GM19043 (cell line): ENCODE results near the gene CPED1.
A peak's percentile ranks its signal among the peaks of the same experiment; 100 is the strongest.
"Not testable (repeated sequence)": the region's sequence is repeated elsewhere in the genome, so short reads cannot be mapped to it uniquely, and the experiment has no call there.

Experiments
- ATAC-seq: cut with Tn5 transposase; IDR thresholded peaks from one replicate; pipeline ENCODE4 v1.9.1; 2021; ENCODE audit warnings: low read depth; ENCODE audit not compliant: unreplicated experiment

The CPED1 gene

GRCh38 chr7:121125454-121125853 is 136.9 kb downstream of the CPED1 start:
- not testable (repeated sequence) for ATAC-seq

- no peak for ATAC-seq
Measured at GRCh38 chr7:121126201-121126600, 137.7 kb downstream of the CPED1 start.

GRCh38 chr7:121126801-121127534 is 138.5 kb downstream of the CPED1 start:
- ATAC-seq = no peak

- ATAC-seq = no peak
Measured at GRCh38 chr7:121132940-121133339, 144.4 kb downstream of the CPED1 start.

- ATAC-seq = no peak
Measured at GRCh38 chr7:121133444-121133843, 144.9 kb downstream of the CPED1 start.

- no peak for ATAC-seq
Measured at GRCh38 chr7:121137580-121137979, 149.1 kb downstream of the CPED1 start.

GRCh38 chr7:121138262-121138933 is 149.9 kb downstream of the CPED1 start:
- peak; percentile 100 for ATAC-seq

- no peak for ATAC-seq
Measured at GRCh38 chr7:121139427-121139826, 150.9 kb downstream of the CPED1 start.

- no peak for ATAC-seq
Measured at GRCh38 chr7:121140790-121141189, 152.3 kb downstream of the CPED1 start.

- no peak for ATAC-seq
Measured at GRCh38 chr7:121151774-121152221, 163.3 kb downstream of the CPED1 start.

- no peak for ATAC-seq
Measured at GRCh38 chr7:121153411-121153810, 164.9 kb downstream of the CPED1 start.

- no peak for ATAC-seq
Measured at GRCh38 chr7:121153995-121154394, 165.5 kb downstream of the CPED1 start.

GRCh38 chr7:121156825-121157224 is 168.3 kb downstream of the CPED1 start:
- ATAC-seq = no peak

GRCh38 chr7:121157341-121157751 is 168.8 kb downstream of the CPED1 start:
- no peak for ATAC-seq

- ATAC-seq = no peak
Measured at GRCh38 chr7:121157885-121158590, 169.5 kb downstream of the CPED1 start.

- ATAC-seq = no peak
Measured at GRCh38 chr7:121158665-121159064, 170.2 kb downstream of the CPED1 start.

GRCh38 chr7:121159553-121159952 is 171.0 kb downstream of the CPED1 start:
- no peak for ATAC-seq

GRCh38 chr7:121160150-121161008 is 171.9 kb downstream of the CPED1 start:
- ATAC-seq = no peak

- no peak for ATAC-seq
Measured at GRCh38 chr7:121163699-121164098, 175.2 kb downstream of the CPED1 start.

- ATAC-seq = no peak
Measured at GRCh38 chr7:121164247-121164646, 175.7 kb downstream of the CPED1 start.
